Activated naive CD4-positive, alpha-beta T cell treated with anti-CD3 and anti-CD28 coated beads, Interleukin-2, amount 50 U/mL, for 72 hours (primary cell): ENCODE results near the gene INKA2. TPM values are rescaled to one million over a fixed set of nuclear protein-coding genes. Genes with fewer than 3 reads are reported as not detected.

Experiments used
- ATAC-seq, 2 donors: fragments of 150-1000 bp; cut with Tn5 transposase; 2 replicates each; pipeline ENCODE4 v1.10.0; 2021; ENCODE audit warnings: mild to moderate bottlenecking in 2 of 2, moderate library complexity in 2 of 2
- DNase-seq, 2 donors: peaks; one replicate each; pipeline ENCODE4 v3.0.0; 2021 to 2022; ENCODE audit warnings: low spot score in 2 of 2
- H3K27ac Mint-ChIP-seq, 2 donors: one replicate each; pipeline ENCODE4 v1.8.0; 2022; ENCODE audit warnings: mild to moderate bottlenecking in 2 of 2, mixed read lengths in 2 of 2
- H3K36me3 Mint-ChIP-seq, 2 donors: one replicate each; pipeline ENCODE4 v1.8.0; 2022; ENCODE audit warnings: mixed read lengths in 2 of 2
- H3K9me3 Mint-ChIP-seq, 2 donors: one replicate each; pipeline ENCODE4 v1.8.0; 2022; ENCODE audit warnings: mixed read lengths in 2 of 2
- total RNA-seq, 2 donors: library from RNA; stranded (reverse); gene quantifications; one replicate each; pipeline ENCODE4 v1.2.3, GENCODE V29; 2022

INKA2 gene
- 1 to 10 TPM; 1.4 to 4.4 TPM for total RNA-seq

GRCh38 chr1:111739194-111739924 is at the start of gene INKA2:
Gene INKA2 (minus strand): TSS chr1:111739395. CDS start chr1:111739242, 153 bp downstream.
- no peaks in the 10 kb centered on the region for H3K9me3 Mint-ChIP-seq
- DNase-seq (peak; percentile 80), ATAC-seq (peak; percentile 85 to 89)
- peaks cover 0 to 5% of the 10 kb centered on the region in 2 donors for H3K36me3 Mint-ChIP-seq
- peak within 1 kb of the TSS in 1 of 2 donors; percentile 44 for H3K27ac Mint-ChIP-seq

- Mint-ChIP-seq H3K36me3 (no peaks in the 10 kb centered on the region), H3K27ac (no peak overlapping the region), H3K9me3 (no peaks in the 10 kb centered on the region)
- DNase-seq = no peak
- no peak for ATAC-seq
Measured at GRCh38 chr1:111786669-111787207, 47.5 kb upstream of the INKA2 start.

- no peaks in the 10 kb centered on the region for H3K36me3 Mint-ChIP-seq
- ATAC-seq = no peak
- H3K9me3 Mint-ChIP-seq = no peaks in the 10 kb centered on the region
- DNase-seq = no peak
- no peak overlapping the region for H3K27ac Mint-ChIP-seq
Measured at GRCh38 chr1:111784273-111784901, 45.2 kb upstream of the INKA2 start.

- ATAC-seq (no peak), DNase-seq (no peak)
- Mint-ChIP-seq H3K36me3 (no peaks in the 10 kb centered on the region), H3K9me3 (no peaks in the 10 kb centered on the region), H3K27ac (no peak overlapping the region)
Measured at GRCh38 chr1:111779546-111779945, 40.4 kb upstream of the INKA2 start.

GRCh38 chr1:111778541-111779051 is 39.4 kb upstream of the INKA2 start:
- H3K27ac Mint-ChIP-seq = no peak overlapping the region
- DNase-seq (no peak), ATAC-seq (no peak)
- H3K36me3 Mint-ChIP-seq = no peaks in the 10 kb centered on the region
- H3K9me3 Mint-ChIP-seq = no peaks in the 10 kb centered on the region

GRCh38 chr1:111778066-111778465 is 38.9 kb upstream of the INKA2 start:
- H3K27ac Mint-ChIP-seq = no peak overlapping the region
- no peaks in the 10 kb centered on the region for H3K9me3 Mint-ChIP-seq
- DNase-seq (no peak), ATAC-seq (no peak)
- no peaks in the 10 kb centered on the region for H3K36me3 Mint-ChIP-seq

- DNase-seq (no peak), ATAC-seq (no peak)
- Mint-ChIP-seq H3K9me3 (no peaks in the 10 kb centered on the region), H3K36me3 (no peaks in the 10 kb centered on the region), H3K27ac (peak overlapping the region in 1 of 2 donors; percentile 10)
Measured at GRCh38 chr1:111777301-111777700, 38.1 kb upstream of the INKA2 start.

- Mint-ChIP-seq H3K27ac (peak overlapping the region in 1 of 2 donors; percentile 10), H3K9me3 (no peaks in the 10 kb centered on the region), H3K36me3 (no peaks in the 10 kb centered on the region)
- ATAC-seq = no peak
- DNase-seq = no peak
Measured at GRCh38 chr1:111776861-111777260, 37.7 kb upstream of the INKA2 start.

- Mint-ChIP-seq H3K9me3 (no peaks in the 10 kb centered on the region), H3K27ac (no peak overlapping the region), H3K36me3 (no peaks in the 10 kb centered on the region)
- ATAC-seq (no peak), DNase-seq (no peak)
Measured at GRCh38 chr1:111776391-111776790, 37.2 kb upstream of the INKA2 start.

- Mint-ChIP-seq H3K36me3 (no peaks in the 10 kb centered on the region), H3K9me3 (no peaks in the 10 kb centered on the region), H3K27ac (no peak overlapping the region)
- DNase-seq = no peak
- ATAC-seq = no peak
Measured at GRCh38 chr1:111775966-111776365, 36.8 kb upstream of the INKA2 start.

- ATAC-seq (no peak), DNase-seq (no peak)
- Mint-ChIP-seq H3K27ac (no peak overlapping the region), H3K9me3 (no peaks in the 10 kb centered on the region), H3K36me3 (no peaks in the 10 kb centered on the region)
Measured at GRCh38 chr1:111770916-111771315, 31.7 kb upstream of the INKA2 start.

- H3K9me3 Mint-ChIP-seq = no peaks in the 10 kb centered on the region
- DNase-seq (peak in 1 of 2 donors; percentile 30), ATAC-seq (peak in 1 of 2 donors; percentile 48)
- H3K36me3 Mint-ChIP-seq = no peaks in the 10 kb centered on the region
- H3K27ac Mint-ChIP-seq = no peak overlapping the region
Measured at GRCh38 chr1:111769517-111770146, 30.4 kb upstream of the INKA2 start.

GRCh38 chr1:111768625-111769024 is 29.4 kb upstream of the INKA2 start:
- ATAC-seq (peak; percentile 28 to 51), DNase-seq (no peak)
- no peaks in the 10 kb centered on the region for H3K9me3 Mint-ChIP-seq
- no peaks in the 10 kb centered on the region for H3K36me3 Mint-ChIP-seq
- H3K27ac Mint-ChIP-seq = no peak overlapping the region

GRCh38 chr1:111768023-111768422 is 28.8 kb upstream of the INKA2 start:
- no peak for ATAC-seq
- peak overlapping the region in 1 of 2 donors; percentile 10 for H3K27ac Mint-ChIP-seq
- no peaks in the 10 kb centered on the region for H3K9me3 Mint-ChIP-seq
- no peaks in the 10 kb centered on the region for H3K36me3 Mint-ChIP-seq
- no peak for DNase-seq

GRCh38 chr1:111762332-111762731 is 23.1 kb upstream of the INKA2 start:
- H3K9me3 Mint-ChIP-seq = no peaks in the 10 kb centered on the region
- H3K36me3 Mint-ChIP-seq = peaks cover 0 to 12% of the 10 kb centered on the region in 2 donors
- peak overlapping the region in 1 of 2 donors; percentile 70 for H3K27ac Mint-ChIP-seq
- DNase-seq (no peak), ATAC-seq (no peak)

- no peaks in the 10 kb centered on the region for H3K9me3 Mint-ChIP-seq
- ATAC-seq = no peak
- H3K27ac Mint-ChIP-seq = no peak overlapping the region
- no peak for DNase-seq
- H3K36me3 Mint-ChIP-seq = peaks cover 1 to 12% of the 10 kb centered on the region in 2 donors
Measured at GRCh38 chr1:111761717-111762116, 22.5 kb upstream of the INKA2 start.

- Mint-ChIP-seq H3K9me3 (no peaks in the 10 kb centered on the region), H3K27ac (peak overlapping the region in 1 of 2 donors; percentile 86), H3K36me3 (peaks cover 6 to 12% of the 10 kb centered on the region in 2 donors)
- DNase-seq = no peak
- no peak for ATAC-seq
Measured at GRCh38 chr1:111758373-111758772, 19.2 kb upstream of the INKA2 start.
